ENCODE data around the gene IFRD1.
A peak's percentile ranks its signal among the peaks of the same experiment; 100 is the strongest.

IFRD1 gene, protein sequence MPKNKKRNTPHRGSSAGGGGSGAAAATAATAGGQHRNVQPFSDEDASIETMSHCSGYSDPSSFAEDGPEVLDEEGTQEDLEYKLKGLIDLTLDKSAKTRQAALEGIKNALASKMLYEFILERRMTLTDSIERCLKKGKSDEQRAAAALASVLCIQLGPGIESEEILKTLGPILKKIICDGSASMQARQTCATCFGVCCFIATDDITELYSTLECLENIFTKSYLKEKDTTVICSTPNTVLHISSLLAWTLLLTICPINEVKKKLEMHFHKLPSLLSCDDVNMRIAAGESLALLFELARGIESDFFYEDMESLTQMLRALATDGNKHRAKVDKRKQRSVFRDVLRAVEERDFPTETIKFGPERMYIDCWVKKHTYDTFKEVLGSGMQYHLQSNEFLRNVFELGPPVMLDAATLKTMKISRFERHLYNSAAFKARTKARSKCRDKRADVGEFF

DNA sequence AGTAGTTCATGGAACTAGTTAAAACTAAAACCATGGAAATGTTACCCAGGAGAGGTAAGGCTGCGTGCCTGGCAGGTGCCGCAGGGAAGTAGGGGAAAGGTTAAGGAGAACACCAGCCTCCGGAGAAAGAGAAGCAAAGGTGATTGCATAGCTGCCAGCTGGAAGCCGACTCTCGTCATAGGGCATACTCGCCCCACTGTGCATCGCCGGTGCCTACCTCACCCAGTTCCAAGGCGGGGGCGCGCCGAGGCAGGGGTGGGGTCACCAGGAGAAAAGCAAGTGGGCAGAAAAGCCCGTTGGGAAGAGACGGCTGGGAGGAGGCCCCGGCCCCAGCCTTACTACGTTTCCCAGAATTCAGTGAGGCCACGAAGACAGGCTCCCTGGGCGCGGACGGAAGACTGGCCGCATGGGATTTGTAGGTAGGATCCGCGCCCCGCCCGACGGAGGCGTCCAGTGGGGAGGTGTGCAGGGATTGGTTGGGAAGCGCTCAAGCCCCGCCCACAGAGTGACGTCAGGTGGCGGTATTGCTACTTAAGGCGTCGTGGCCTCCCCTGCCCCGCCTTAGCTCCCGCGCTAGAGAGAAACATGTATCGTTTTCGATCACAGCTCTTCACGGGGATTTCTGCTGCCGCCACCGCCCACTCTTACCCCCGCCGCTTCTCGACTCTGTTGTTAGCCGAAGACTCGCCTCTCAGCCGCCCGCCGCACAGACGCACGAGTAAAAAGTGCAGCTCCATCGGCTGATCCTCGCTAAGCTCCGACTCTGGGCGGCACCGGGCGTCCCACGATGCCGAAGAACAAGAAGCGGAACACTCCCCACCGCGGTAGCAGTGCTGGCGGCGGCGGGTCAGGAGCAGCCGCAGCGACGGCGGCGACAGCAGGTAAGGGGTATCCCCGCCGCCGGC, at the start of gene IFRD1:
Gene IFRD1 (plus strand): TSS at position 559 of the 905 bp plus-strand sequence. CDS start 229 bp downstream, at position 788.
- DNase-seq (ENCODE audit: low read depth in 3 of 3, low spot score in 1 of 3), result peak; percentile 94 to 100 (median 97)

DNA sequence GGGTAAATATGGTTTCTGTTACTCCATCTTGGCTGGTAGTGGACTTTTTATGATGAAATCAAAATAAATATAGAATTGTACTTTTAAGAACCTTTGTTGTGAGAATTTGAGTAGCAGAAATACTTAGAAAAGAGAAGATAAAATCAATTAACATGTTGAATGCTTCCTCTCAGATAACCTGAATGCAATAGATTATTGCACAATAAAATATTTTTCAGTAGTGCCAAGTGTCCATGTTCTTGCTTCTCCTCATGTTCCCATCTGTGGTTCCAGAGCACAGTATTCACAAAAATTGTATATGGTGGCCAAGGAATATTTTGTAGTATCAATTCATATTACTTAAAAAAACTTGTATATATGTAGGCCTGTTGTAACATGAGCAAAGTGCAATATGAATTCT, 45.9 kb upstream of the IFRD1 start:
- DNase-seq (ENCODE audit: low read depth in 3 of 3, low spot score in 1 of 3), result no peak

DNA sequence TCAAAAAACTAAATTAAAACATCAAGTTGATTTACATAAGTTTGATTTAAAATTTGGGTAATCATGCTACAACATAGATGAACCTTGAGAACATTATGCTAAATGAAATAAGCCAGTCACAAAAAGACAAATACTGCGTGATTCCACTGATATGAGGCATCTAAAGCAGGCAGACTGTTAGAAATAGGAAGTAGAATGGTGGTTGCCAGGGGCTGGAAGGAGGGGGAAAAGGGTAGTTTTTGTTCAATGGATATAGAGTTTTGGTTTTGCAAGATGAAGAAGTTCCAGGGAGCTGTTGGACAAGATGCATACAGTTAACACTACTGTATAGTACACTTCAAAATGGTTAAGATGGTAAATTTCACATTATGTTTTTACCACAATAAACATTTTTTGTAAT, 45.0 kb upstream of the IFRD1 start:
- no peak for DNase-seq (ENCODE audit: low read depth in 3 of 3, low spot score in 1 of 3)

DNA sequence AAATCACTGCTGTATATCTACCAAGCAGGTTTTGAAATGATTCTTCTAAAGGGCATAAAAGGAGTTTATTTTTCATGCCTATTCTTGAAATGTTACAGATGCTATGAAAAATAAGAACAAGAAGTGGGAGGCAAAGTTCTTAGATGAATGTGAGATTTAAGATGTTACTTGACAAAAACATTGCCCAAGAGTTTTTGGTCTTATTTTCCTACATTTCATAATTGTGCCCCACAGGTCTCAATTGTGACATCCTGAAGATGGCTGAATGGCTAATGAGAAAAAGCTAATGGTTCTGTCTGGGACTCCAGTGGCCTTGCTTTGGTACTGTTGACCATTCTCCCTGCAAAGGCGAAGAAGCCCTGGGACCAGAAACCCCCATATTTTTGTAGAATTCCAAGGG, 43.0 kb upstream of the IFRD1 start:
- DNase-seq (ENCODE audit: low read depth in 3 of 3, low spot score in 1 of 3), result no peak

DNA sequence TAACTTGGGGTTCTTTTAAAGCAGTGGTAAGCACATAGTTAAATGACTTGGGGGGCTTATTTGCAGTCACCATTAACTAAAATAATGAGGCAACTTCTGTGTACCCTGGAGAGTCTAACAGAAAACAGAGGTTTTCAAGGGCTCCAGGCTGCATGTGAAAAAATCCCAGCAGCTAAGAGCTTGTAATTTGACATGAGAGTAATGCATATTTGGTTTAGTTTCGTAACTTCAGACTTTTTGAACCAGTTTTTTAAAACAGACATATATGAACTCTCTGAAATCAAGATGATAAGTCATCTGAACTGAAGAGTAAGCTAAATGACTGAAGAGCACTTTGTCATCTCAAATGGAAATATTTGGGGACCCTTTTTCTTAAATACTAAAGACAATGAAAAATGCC, 40.2 kb upstream of the IFRD1 start:
- no peak for DNase-seq (ENCODE audit: low read depth in 3 of 3, low spot score in 1 of 3)

DNA sequence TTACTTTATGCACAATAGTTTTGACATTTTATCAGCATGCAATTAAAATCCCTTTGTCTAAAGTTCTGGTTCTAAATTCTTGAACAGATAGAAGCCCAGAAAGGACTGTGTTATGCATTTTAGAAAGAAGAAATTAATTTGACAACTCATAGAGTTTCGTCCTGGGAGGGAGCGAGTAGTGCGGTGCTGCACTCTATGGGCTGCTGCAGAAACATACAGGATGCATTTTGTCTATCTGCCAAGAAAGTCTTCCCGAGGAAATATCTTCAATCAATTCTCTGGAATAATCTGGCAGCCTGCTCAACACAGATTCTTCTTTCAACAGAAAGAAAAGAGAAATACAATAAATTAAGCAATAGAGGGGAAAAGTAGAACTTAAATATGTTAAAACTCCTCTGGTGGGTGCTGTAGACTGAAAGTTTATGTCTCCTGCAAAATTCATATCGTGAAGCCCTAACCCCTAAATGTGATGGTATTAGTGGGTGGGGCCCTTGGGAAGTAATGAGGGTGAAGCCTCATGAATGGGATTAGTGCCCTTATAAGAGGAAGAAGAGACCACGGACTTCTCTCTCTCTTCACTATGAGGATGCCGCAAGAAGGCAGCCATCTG, 39.0 kb upstream of the IFRD1 start:
- no peak for DNase-seq (ENCODE audit: low read depth in 3 of 3, low spot score in 1 of 3)

DNA sequence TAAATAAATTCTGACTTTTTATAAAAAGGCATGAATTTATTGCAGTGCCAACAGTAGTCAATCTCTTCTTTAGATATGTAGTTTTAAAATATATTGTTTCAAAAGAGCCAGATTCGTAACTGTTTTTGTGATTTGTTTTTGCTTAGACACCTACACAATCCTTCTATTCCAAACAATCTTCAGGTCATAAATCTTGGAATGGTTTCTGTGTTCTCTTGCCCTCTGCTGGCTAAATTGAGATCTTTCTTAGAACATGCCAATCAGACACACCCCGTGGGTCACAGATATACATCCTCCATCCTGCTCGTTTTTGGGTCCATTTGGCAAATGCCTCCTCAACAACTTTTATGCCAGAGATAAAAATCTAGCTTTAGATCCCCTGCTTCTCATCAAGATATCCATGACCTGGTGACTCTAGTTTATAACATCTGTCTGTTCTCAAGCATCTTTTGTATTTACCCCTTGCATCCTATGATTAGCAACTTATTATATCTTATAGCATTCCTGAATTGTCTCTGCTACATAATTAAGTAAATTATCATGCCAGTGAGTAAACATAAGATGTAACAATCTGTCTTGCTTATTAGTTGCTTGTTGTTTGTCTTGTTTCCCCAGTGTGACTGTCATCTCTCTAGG, 35.3 kb upstream of the IFRD1 start:
- no peak for DNase-seq (ENCODE audit: low read depth in 3 of 3, low spot score in 1 of 3)

DNA sequence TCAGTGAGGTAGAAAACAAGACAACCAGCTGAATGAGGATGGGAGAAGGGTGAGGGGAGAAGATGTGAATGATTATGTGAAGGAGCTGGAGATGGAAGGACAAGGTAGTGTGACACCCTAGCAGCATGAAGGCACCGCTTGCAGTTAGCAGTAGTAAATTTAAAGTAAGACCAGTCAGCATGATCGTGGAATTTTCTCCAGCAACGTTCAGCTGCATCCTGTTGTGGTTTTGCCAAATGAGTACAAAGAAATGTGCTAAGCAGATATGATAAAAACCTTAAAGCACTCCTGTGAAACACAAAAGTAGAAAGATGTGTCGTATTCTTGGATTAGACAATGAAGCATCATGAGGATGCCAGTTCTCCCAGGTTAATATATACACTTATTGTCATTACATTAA, 34.1 kb upstream of the IFRD1 start:
- DNase-seq (ENCODE audit: low read depth in 3 of 3, low spot score in 1 of 3), result no peak

DNA sequence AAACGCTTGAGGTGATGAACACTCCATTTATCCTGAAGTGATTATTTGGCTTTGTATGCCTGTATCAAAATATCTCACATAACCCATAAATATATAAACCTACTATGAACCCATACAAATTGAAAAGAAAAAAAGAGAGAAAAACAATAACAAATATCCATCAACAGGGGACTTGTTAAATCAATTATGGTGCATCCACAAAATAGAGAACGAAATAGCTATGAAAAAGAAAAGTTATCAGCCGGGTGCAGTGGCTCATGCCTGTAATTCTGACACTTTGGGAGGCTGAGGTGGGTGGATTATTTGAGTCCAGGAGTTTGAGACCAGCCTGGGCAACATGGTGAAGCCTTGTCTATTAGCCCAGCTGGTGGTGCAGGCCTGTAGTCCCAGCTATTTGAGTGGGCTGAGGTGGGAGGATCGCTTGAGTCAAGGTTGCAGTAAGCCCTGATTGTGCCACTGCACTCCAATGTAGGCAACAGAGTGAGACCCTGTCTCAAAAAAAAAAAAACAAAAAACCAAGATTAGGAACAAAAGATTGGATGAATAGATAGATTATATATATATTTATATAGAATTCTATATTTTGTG, 30.6 kb upstream of the IFRD1 start:
- no peak for DNase-seq (ENCODE audit: low read depth in 3 of 3, low spot score in 1 of 3)

DNA sequence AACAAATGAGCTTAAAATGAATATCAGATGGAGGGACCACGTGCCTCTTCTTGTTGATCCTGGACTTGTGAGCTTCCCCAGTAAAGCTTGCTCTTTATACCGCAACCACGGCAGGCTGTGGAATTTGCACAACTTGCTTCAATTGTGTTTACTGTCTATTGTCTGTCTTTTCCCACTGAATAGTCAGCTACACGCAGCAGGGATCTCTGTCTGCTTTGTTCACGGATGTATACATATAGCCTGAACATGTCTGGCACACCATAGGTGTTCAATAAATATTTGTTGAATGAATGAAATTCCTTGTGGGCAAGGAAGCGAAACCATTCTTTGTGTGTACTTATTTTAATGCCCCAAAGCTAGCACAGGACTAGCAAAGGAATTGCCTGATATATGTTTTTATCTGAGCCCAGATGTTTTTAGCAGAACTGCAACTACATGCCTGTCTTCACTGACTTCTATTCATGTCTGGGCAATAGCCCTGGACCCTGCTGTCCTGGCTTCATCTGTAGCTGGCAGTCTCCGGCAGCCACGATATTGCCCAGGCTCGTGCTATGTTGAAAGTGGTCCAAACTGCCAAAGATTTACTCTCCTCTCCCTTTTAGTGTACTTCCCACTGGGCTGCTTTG, 29.9 kb upstream of the IFRD1 start:
- DNase-seq (ENCODE audit: low read depth in 3 of 3, low spot score in 1 of 3), result no peak

DNA sequence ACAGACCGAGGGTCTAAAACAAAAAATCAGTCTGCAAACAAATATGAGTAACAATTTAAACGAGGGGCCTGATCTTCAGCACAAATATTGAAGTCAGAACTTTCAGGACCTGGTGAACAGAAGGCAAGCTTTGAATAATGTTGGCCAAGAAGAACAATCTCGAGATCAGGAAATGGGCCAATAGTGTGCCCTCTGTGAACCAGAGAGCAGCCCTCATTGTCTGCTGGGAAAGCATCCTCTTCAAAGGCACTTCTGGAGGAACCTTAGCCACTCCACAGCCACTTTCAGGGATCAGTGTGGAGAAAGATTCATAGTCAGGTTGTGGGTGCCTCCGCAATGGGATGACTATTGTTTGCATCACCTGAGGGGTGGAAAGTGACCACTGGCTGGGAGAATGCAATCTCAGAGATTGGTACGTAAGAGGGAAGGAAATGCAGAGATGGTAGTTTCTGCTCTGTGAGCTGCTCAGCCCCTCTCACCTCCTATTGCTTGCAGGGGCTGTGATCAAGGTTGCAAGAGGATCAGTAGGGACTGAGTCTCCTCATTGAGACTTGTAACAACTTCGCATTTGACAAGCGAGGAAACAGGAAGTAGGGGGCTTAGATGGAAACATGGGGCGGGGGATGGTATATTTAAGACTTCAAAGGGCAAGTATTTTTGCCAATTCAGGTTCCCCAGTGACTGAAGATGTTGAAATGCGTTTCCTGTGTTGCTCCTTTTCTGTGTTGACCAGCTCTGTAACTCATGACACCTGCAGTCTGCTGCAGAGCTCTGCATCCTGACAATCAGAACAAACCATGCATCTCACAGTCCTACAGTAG, 28.4 kb upstream of the IFRD1 start:
- DNase-seq (ENCODE audit: low read depth in 3 of 3, low spot score in 1 of 3), result no peak

DNA sequence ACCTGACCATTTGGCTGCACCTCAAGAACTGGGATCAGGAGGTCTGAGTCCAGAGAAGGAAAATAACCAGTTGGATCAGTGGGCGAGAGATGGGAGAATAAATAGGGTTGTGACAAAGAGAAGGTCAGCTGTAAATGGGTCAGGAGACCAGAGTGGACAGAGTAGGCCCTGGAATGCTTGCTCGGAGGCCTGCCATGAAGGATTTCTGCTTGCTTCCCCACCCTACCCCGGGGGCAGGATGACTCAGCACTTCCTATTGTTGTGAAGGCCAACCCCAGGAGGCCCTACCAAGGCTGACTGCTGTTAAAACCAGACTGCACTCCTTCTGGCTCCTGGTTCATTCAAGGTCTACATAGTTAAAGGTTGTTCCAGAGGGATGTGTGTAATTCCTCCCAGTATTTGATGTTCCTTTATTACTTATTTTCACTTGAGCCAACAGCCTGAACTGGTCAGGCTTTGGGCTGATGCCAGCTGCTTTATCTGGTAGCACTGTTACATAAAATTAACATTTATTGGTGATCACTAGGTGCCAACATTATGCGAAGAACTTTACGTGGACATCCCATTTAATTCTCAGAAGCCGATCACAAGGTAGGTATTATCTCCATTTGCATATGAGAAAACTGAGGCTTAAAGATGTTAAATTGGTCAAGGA, 27.3 kb upstream of the IFRD1 start:
- DNase-seq (ENCODE audit: low read depth in 3 of 3, low spot score in 1 of 3), result no peak

DNA sequence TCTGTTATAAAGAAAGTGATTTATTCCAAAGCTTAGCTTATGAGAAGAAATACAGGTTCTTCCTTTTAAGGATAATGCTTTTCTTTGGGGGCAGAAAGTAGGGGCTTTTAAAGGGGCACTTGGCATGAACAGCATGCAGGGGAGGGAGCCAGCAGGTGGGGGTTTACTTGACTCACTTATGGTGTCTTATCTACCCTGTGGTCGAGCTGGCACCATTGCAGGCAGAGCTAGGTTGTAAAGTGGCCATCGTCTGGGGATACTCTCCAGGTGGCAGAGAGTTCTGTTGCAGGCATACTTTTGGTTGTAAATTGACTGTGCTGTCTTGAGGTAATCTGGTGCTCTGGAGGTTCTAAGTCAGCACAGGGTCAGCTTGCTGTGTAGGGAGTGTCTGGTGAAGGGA, 26.3 kb upstream of the IFRD1 start:
- no peak for DNase-seq (ENCODE audit: low read depth in 3 of 3, low spot score in 1 of 3)

DNA sequence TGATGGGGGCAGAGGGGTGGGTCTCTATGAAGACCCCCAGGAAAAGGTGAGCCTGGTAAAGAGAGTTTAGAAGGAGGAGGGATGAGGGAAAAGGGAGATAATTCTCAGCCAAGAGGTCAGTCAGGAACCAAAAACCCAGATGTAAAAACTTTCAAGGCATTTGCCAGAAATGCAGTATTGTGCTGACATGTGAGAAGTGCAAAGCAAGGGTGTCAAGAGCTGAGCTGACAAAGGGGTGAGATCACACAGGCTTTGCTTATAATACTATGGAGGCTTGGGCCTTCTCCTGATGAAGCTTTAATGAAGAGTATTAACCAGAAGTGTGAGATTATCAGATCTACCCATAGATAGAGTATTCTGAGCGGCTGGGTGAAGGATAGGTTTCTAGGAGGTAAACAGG, 22.3 kb upstream of the IFRD1 start:
- no peak for DNase-seq (ENCODE audit: low read depth in 3 of 3, low spot score in 1 of 3)

DNA sequence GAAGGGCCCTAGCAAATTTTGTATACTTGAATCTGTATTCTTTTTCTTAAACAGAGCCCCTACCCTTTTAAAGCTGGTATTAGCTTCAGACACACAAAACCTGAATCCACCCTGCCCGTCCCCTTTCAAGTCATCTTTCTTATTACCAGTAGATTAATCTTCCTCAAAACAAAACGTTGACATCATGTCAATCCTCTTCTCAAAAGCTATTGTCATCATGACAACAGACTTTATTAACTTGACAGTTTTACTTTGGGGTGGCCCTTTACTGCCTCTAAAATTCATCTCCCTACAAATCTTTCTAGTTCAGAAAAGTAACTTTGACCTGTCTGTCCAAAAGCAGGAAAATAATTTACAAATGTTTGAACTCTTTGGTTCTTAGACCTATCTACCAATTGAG, 21.5 kb upstream of the IFRD1 start:
- DNase-seq (ENCODE audit: low read depth in 3 of 3, low spot score in 1 of 3), result no peak

DNA sequence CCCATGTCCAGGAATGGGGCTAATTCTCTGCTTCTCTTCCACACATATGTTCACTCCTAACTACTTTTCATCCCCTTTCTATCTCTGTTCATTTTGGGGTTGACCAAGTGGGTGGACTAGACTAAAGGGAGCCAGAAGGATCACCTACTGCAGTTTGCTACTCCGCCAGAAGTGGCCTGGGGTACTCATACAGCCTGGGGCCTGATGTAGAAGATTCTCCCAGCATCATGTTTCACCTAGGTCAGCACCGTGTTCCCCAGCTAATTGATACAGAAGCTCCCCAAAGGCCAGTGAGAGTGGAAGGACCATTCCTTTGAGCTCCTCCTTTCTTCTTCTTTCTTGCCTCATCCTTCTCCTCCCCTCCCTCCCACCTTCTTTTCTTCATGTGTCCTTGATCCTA, 19.6 kb upstream of the IFRD1 start:
- no peak for DNase-seq (ENCODE audit: low read depth in 3 of 3, low spot score in 1 of 3)

DNA sequence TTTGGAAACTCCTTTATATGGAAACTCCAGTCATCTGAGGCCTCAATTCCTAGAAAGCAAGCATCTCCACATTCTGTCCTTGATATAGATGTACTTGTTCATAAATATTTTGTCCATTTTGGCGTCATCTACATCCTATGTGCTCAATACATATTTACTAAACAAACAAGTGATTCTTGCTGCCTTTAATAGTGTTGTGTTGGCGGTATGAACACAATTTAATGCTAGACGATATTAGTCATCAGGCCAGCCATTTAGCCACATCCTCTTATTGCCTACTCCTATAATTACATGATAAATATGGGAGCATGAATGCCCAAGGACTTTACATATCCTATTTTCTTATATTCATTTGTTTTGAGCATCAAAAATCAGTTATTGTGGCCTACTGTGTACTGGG, 18.5 kb upstream of the IFRD1 start:
- DNase-seq (ENCODE audit: low read depth in 3 of 3, low spot score in 1 of 3), result no peak

DNA sequence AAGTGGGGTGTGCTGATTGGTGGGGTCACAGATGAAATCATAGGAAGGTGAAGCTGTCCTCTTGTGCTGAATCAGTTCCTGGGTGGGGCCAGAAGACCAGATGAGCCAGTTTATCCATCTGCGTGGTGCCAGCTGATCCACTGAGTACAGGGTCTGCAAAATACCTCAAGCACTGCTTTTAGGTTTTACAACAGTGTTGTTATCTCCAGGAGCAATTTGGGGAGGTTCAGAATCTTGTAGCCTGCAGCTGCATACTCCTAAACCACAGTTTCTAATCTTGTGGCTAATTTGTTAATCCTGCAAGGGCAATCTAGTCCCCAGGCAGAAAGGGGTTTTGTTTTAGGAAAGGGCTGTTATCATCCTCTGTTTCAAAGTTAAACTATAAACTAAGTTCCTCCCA, 17.0 kb upstream of the IFRD1 start:
- DNase-seq (ENCODE audit: low read depth in 3 of 3, low spot score in 1 of 3), result no peak

DNA sequence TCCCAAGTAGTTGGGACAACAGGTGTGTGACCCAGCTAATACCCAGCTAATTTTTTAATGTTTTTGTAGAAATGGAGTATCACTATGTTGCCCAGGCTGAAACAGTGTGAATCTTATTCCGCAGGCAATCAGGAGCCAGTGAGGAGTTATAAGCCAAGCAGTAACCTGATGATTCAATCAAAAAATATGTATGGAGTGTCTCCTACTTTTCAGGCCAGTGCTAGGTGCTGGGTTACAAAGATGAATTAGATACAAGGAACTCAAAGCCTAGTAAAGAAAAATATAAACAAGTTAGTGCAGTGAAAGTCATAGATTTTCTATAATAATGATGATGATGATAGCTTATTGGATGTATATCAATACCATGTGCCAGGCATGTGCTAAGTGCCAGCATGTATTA, 13.2 kb upstream of the IFRD1 start:
- no peak for DNase-seq (ENCODE audit: low read depth in 3 of 3, low spot score in 1 of 3)
